K562 (cell line): Measurements from ENCODE around the gene KDF1. TPM values are rescaled to one million over a fixed set of nuclear protein-coding genes. Genes with fewer than 3 reads are reported as not detected.

Experiments used
- CTBP1 ChIP-seq: fragments of 450-650 bp; IDR thresholded peaks from 2 replicates; pipeline ENCODE4 v1.6.1; 2016; ENCODE audit warnings: borderline replicate concordance
- JUN ChIP-seq, 2 experiments: sonication (generic) in 1 of 2; formaldehyde crosslinking in 1 of 2; IDR thresholded peaks; 2 replicates each; pipeline versions ENCODE4 v1.6.1 to v1.8.0; 2012 to 2022; ENCODE audit warnings: borderline replicate concordance in 2 of 2, mild to moderate bottlenecking in 2 of 2, improper control_type of control experiment in 1 of 2, low read depth in 1 of 2, low read length in 1 of 2, missing genetic modification reagents in 1 of 2
- JUND ChIP-seq, 2 experiments: IDR thresholded peaks; 2 replicates in 1 of 2; 3 replicates in 1 of 2; pipeline ENCODE4 v1.6.1; 2011; ENCODE audit warnings: borderline replicate concordance in 2 of 2, low read depth in 2 of 2, low read length in 2 of 2, improper control_type of control experiment in 1 of 2, missing biosample characterization in 1 of 2, missing genetic modification characterization in 1 of 2, missing genetic modification reagents in 1 of 2
- TAF1 ChIP-seq: IDR thresholded peaks from 2 replicates; pipeline ENCODE4 v1.6.1; 2011; ENCODE audit warnings: mild to moderate bottlenecking, low read length, moderate library complexity; ENCODE audit not compliant: insufficient read depth, control insufficient read depth, severe bottlenecking; ENCODE audit errors: extremely low read depth
- ZBTB7A ChIP-seq: IDR thresholded peaks from 2 replicates; pipeline ENCODE4 v1.6.1; 2011; ENCODE audit warnings: low read depth, mild to moderate bottlenecking, low read length, moderate library complexity, borderline replicate concordance; ENCODE audit not compliant: control insufficient read depth
- polyA plus RNA-seq, 8 experiments: library from polyadenylated mRNA; depleted of rRNA in 4 of 8; stranded (reverse) in 5 of 8; unstranded in 3 of 8; fragments of >200 nt; fragmentation: Nextera tagmentation in 2 of 8; fragmentation: Illumina TruSeq in 1 of 8; extraction: Ambion mirVana in 2 of 8; extraction: Trizol in 1 of 8; gene quantifications; 2 replicates each; pipeline versions ENCODE4 v1.2.1 to v1.2.3, GENCODE V29; 2011 to 2014; ENCODE audit warnings: inconsistent platforms in 1 of 8, missing spikeins in 1 of 8
- total RNA-seq, 7 experiments: library from RNA; depleted of rRNA in 6 of 7; stranded (reverse); fragments of >200 nt in 6 of 7; fragmentation: Illumina TruSeq in 2 of 7; extraction: Trizol in 2 of 7; gene quantifications; 2 replicates each; pipeline versions ENCODE4 v1.2.1 to v1.2.3, GENCODE V29; 2011 to 2021; ENCODE audit warnings: low replicate concordance in 1 of 7
- TF ChIP-seq, protein P1 (sequence below): sonication (generic); formaldehyde crosslinking; IDR thresholded peaks from 2 replicates; pipeline ENCODE4 v1.9.0; 2022; ENCODE audit warnings: mild to moderate bottlenecking, missing genetic modification reagents

KDF1 gene
- total and polyA plus RNA-seq, 9 of the 15 experiments (the other 6 are each of a cell fraction or from before 2014, with no cell fraction given), result 0.38 to 1.9 (median 0.83) TPM

GRCh38 chr1:26991310-26992116 is 31.2 kb upstream of the KDF1 start (continued):
- TF ChIP-seq JUND (IDR thresholded peaks at IDR 0.05; ENCODE audit: borderline replicate concordance, low read depth, low read length), result peak; percentile 35; the same call in 1 of the 2 replicates
- no peak for TF ChIP-seq JUND (tag; IDR thresholded peaks at IDR 0.05; ENCODE audit: borderline replicate concordance, low read depth, low read length)
- TF ChIP-seq CTBP1, result peak; percentile 59
- peak; percentile 62; the same call in 1 of the 2 replicates for TF ChIP-seq ZBTB7A
- TF ChIP-seq, protein P1, sequence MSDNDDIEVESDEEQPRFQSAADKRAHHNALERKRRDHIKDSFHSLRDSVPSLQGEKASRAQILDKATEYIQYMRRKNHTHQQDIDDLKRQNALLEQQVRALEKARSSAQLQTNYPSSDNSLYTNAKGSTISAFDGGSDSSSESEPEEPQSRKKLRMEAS (CRISPR knock-in tag), result peak; percentile 67
- no peak for TF ChIP-seq TAF1
- peak; percentile 18; the same call in 1 of the 2 replicates for TF ChIP-seq JUN (IDR thresholded peaks at IDR 0.05; ENCODE audit: borderline replicate concordance, low read depth, low read length)
- TF ChIP-seq JUN (CRISPR knock-in tag; IDR thresholded peaks at IDR 0.05; ENCODE audit: borderline replicate concordance), result no peak
- TF ChIP-seq, all 486 proteins: peak for 23
